Aorta (tissue), 5 donors: ENCODE results near the gene MT1HL1. TPM values are rescaled to one million over a fixed set of nuclear protein-coding genes. Genes with fewer than 3 reads are reported as not detected.

Experiments used
- ATAC-seq: fragments of 200-7000 bp; cut with Tn5 transposase; one replicate; pipeline ENCODE4 v1.9.1; 2022; ENCODE audit warnings: moderate library complexity; ENCODE audit not compliant: low FRiP score
- DNase-seq, 2 donors: peaks; one replicate each; pipeline ENCODE4 v3.0.0-alpha.2; 2020
- H3K27ac ChIP-seq, 2 donors: one replicate each; pipeline ENCODE4 v1.5.1; 2013; ENCODE audit warnings: low read length in 2 of 2, mild to moderate bottlenecking in 2 of 2, moderate library complexity in 2 of 2, control low read depth in 1 of 2, inconsistent platforms in 1 of 2, low read depth in 1 of 2
- H3K27me3 ChIP-seq, 2 donors: one replicate each; pipeline ENCODE4 v1.6.1; 2013; ENCODE audit warnings: control low read depth in 1 of 2, low read length in 1 of 2, mild to moderate bottlenecking in 1 of 2, moderate library complexity in 1 of 2; ENCODE audit not compliant: insufficient read depth in 2 of 2, control insufficient read depth in 1 of 2
- H3K36me3 ChIP-seq, 2 donors: one replicate each; pipeline ENCODE4 v1.6.1; 2013; ENCODE audit warnings: control low read depth in 1 of 2, low read length in 1 of 2, mild to moderate bottlenecking in 1 of 2; ENCODE audit not compliant: insufficient read depth in 2 of 2, control insufficient read depth in 1 of 2
- H3K4me1 ChIP-seq, 2 donors: one replicate each; pipeline ENCODE4 v1.6.1; 2013; ENCODE audit warnings: low read length in 2 of 2, control low read depth in 1 of 2, mild to moderate bottlenecking in 1 of 2, moderate library complexity in 1 of 2; ENCODE audit not compliant: insufficient read depth in 2 of 2, control insufficient read depth in 1 of 2
- H3K4me3 ChIP-seq, 2 donors: one replicate each; pipeline ENCODE4 v1.5.1; 2013; ENCODE audit warnings: low read length in 2 of 2, control low read depth in 1 of 2, mild to moderate bottlenecking in 1 of 2
- H3K9me3 ChIP-seq: one replicate; pipeline ENCODE4 v1.6.1; 2013; ENCODE audit warnings: mild to moderate bottlenecking, low read length; ENCODE audit not compliant: control insufficient read depth
- WGBS, 2 donors: extraction: QIAGEN DNeasy Blood & Tissue Kit; methylation state at CpG; one replicate each; pipeline ENCODE4 v1.1.7; 2013; 5-methylcytosine and 5-hydroxymethylcytosine counted together
- intact Hi-C, 2 donors: fragments of 100-400 bp; cut with DNase I; formaldehyde crosslinking; loops; one replicate each; pipeline versions ENCODE4 v1.14.2 to v1.15.0; 2022
- polyA plus RNA-seq, 2 donors: library from polyadenylated mRNA; stranded (reverse); fragments of 200-250 nt; gene quantifications; one replicate each; pipeline ENCODE4 v1.2.3, GENCODE V29; 2013
- total RNA-seq, 2 donors: library from RNA; stranded (reverse); fragmentation: NEBNext Ultra II Directional; extraction: Animal tissue kit (Norgen Biotek cat#: 25700); gene quantifications; one replicate each; pipeline ENCODE4 v1.2.1, GENCODE V29; 2021
- donor health status: healthy with polysubstance abuse.
- donor health status: Bipolar disorder and iron deficiency.
- donor health status: DM: no; HTN: no; CAD: no.
- donor health status: DM: no; HTN: no; CAD: no.
- donor health status: DM: yes; HTN: yes; CAD: no.

Gene MT1HL1
- total and polyA plus RNA-seq, 4 donors = not detected

GRCh38 chr1:237029850-237030535 lies 25.8 kb upstream of the MT1HL1 start:
- ATAC-seq (no peak), DNase-seq (no peak)
- Histone ChIP-seq H3K4me3 (no peak overlapping the region), H3K27ac (peak overlapping the region in 1 of 2 donors; percentile 41), H3K36me3 (no peaks in the 10 kb centered on the region), H3K27me3 (no peaks in the 10 kb centered on the region), H3K9me3 (no peaks in the 10 kb centered on the region), H3K4me1 (peaks cover 4 to 6% of the 10 kb centered on the region in 2 donors)
- intact Hi-C loops = loop anchor here in 1 of 2 donors (2.0 kb wide), 1 partner anchor 17 kb away; no protein-coding TSS in a partner anchor
- WGBS, 2 donors = 76 to 81% methylated on average over 9 of the region's 9 CpGs

- Histone ChIP-seq H3K4me3 (no peak overlapping the region), H3K27me3 (no peaks in the 10 kb centered on the region), H3K9me3 (no peaks in the 10 kb centered on the region), H3K36me3 (no peaks in the 10 kb centered on the region), H3K27ac (no peak overlapping the region), H3K4me1 (peaks cover 4 to 6% of the 10 kb centered on the region in 2 donors)
- 77 to 86% methylated on average over 3 of the region's 3 CpGs for WGBS, 2 donors
- ATAC-seq (no peak), DNase-seq (no peak)
- intact Hi-C loops = no loop called here
Measured at GRCh38 chr1:237029240-237029639, 25.0 kb upstream of the MT1HL1 start.

DNA sequence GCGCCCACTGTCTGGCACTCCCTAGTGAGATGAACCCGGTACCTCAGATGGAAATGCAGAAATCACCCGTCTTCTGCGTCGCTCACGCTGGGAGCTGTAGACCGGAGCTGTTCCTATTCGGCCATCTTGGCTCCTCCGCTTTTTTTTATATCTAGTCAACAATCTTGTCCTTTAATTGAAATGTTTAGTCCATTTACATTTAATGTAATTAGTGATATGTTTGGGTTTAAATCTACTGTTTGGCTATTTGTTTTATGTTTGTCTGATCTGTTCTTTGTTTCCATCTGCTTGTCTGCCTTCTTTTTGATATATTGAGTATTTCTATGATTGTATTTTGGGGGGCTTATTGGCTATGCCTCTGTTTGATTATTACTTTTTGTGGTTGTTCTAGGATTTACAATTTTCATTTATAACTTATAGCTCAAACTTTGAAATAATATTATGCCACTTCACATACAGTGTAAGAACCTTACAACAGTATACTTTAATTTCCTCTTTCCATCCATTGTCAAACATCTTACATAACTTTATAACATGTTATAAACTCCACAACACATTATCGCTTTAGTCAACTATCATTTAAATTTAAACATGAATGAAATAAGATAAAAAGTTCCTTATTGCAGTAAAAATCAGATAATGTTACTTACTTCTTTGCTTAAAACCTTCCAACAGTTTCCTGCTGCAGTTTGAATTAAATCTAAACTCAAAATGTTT lies 21.3 kb upstream of the MT1HL1 start:
- Histone ChIP-seq H3K4me1 (peaks cover 4 to 6% of the 10 kb centered on the region in 2 donors), H3K4me3 (no peak overlapping the region), H3K27ac (no peak overlapping the region), H3K9me3 (no peaks in the 10 kb centered on the region), H3K27me3 (no peaks in the 10 kb centered on the region), H3K36me3 (no peaks in the 10 kb centered on the region)
- intact Hi-C loops = no loop called here
- 96 to 98% methylated on average over 8 of the region's 10 CpGs for WGBS, 2 donors
- DNase-seq (no peak), ATAC-seq (no peak)

- Histone ChIP-seq H3K9me3 (no peaks in the 10 kb centered on the region), H3K4me3 (no peak overlapping the region), H3K27ac (no peak overlapping the region), H3K36me3 (no peaks in the 10 kb centered on the region), H3K4me1 (no peaks in the 10 kb centered on the region), H3K27me3 (no peaks in the 10 kb centered on the region)
- DNase-seq (no peak), ATAC-seq (no peak)
- intact Hi-C loops = no loop called here
Measured at GRCh38 chr1:237018896-237019295, 14.7 kb upstream of the MT1HL1 start.

GRCh38 chr1:237016626-237017025 lies 12.4 kb upstream of the MT1HL1 start:
- DNase-seq = no peak
- H3K27ac ChIP-seq = peak overlapping the region; percentile 74 to 76
- 92 to 93% methylated on average over 1 of the region's 1 CpG for WGBS, 2 donors
- H3K4me3 ChIP-seq = no peak overlapping the region
- no peaks in the 10 kb centered on the region for H3K9me3 ChIP-seq
- no peaks in the 10 kb centered on the region for H3K27me3 ChIP-seq
- H3K36me3 ChIP-seq = no peaks in the 10 kb centered on the region
- H3K4me1 ChIP-seq = peaks cover 4 to 7% of the 10 kb centered on the region in 2 donors
- intact Hi-C loops = no loop called here
- ATAC-seq = no peak

DNA sequence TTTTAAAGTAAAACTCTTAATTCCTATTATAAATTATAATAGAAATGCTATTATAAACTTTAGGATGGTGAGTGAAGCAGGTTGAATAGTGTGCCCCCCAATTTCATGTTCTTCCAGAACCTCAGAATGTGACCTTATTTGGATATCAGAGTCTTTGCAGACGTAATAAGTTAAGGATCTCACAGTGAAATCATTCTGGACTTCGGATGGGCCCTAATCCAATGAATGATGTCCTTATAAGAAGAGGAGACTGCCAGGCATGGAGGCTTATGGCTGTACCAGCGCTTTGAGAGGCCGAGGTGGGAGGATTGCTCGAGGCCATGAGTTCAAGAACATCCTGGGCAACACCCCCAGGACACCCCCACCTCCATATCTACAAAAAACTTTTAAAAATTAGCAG lies 9.4 kb upstream of the MT1HL1 start:
- Histone ChIP-seq H3K4me3 (no peak overlapping the region), H3K27me3 (no peaks in the 10 kb centered on the region), H3K9me3 (no peaks in the 10 kb centered on the region), H3K36me3 (no peaks in the 10 kb centered on the region), H3K27ac (peak overlapping the region; percentile 81 to 100), H3K4me1 (peaks cover 4 to 17% of the 10 kb centered on the region in 2 donors)
- DNase-seq (no peak), ATAC-seq (peak; percentile 20)
- intact Hi-C loops = loop anchor here in 1 of 2 donors (2.0 kb wide), 2 partner anchors 17 to 33 kb away; no protein-coding TSS in a partner anchor
- WGBS, 2 donors = 45 to 54% methylated on average over 5 of the region's 5 CpGs

DNA sequence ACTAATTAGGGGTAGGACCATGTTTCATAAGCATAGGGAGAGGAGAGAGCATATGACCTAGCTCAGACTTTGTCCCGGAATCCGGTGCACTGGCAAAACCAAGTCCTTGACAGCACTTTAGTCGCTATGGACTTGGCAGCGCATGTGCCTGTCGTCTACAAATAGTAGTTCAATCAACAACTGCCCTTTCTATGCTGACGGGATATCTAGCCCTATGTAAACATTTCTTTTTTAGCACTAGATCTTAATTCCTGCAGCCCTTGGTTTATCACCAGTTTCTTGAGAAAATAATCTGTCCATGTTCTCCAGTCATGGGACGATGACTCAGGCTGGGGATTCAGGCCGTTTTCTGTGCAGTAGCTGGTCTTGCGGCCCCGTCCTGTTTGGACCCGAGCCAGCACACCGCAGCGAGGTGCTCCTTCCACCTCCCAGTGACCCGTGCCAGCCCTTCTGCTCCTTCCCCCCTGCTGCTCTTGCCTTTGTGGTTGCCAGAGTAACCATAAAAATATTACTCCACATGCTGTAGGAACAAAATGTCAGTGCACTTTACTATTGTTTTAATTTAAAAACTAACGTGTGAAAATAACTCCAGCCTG lies 8.6 kb upstream of the MT1HL1 start:
- H3K9me3 ChIP-seq = no peaks in the 10 kb centered on the region
- WGBS, 2 donors = 3 to 6% methylated on average over 15 of the region's 15 CpGs

DNA sequence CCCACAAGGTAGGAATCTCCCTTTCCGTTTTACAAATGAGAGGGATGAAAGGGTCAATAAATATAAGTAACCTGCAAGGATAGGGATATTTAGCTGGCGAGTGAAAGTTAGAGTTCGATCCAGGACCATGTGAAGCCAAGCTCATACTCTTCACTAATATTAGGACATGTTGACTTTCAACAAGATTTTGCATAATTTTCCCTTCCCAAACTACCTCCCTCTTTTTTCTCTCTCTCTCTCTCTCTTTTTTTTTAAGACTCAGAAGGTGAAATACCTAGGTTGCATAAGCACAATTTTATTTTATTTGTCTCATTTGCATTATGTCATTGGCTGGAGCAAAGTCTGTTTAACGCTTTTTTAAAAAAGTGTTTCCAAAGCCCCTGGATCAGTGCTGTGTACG lies 8.1 kb upstream of the MT1HL1 start:
- WGBS, 2 donors = 37 to 43% methylated on average over 5 of the region's 5 CpGs
- peaks cover 4 to 17% of the 10 kb centered on the region in 2 donors for H3K4me1 ChIP-seq
- intact Hi-C loops = loop anchor here in 1 of 2 donors (2.0 kb wide), 2 partner anchors 18 to 32 kb away; no protein-coding TSS in a partner anchor
- H3K27me3 ChIP-seq = no peaks in the 10 kb centered on the region
- H3K4me3 ChIP-seq = no peak overlapping the region
- no peaks in the 10 kb centered on the region for H3K36me3 ChIP-seq
- H3K9me3 ChIP-seq = no peaks in the 10 kb centered on the region
- H3K27ac ChIP-seq = peak overlapping the region; percentile 97 to 100
- ATAC-seq = no peak
- DNase-seq = no peak

More for the DNA sequence above, 8.6 kb upstream of the MT1HL1 start:
- Histone ChIP-seq H3K27me3 (no peaks in the 10 kb centered on the region), H3K4me3 (no peak overlapping the region), H3K27ac (peak overlapping the region; percentile 50 to 97), H3K36me3 (no peaks in the 10 kb centered on the region), H3K4me1 (peaks cover 4 to 17% of the 10 kb centered on the region in 2 donors)
- ATAC-seq (peak; percentile 87), DNase-seq (peak; percentile 94 to 97)
- intact Hi-C loops = loop anchor here in 1 of 2 donors (2.0 kb wide), 2 partner anchors 18 to 32 kb away; no protein-coding TSS in a partner anchor
